ENCODE results near the gene KCNQ1. TPM values are rescaled to one million over a fixed set of nuclear protein-coding genes. Genes with fewer than 3 reads are reported as not detected.

Gene KCNQ1
- total RNA-seq, 4 donors from 2014 or later: 3.2 to 12.7 (median 5.5) TPM

- no peak for TF ChIP-seq CTCF (IDR thresholded peaks at IDR 0.05; ENCODE audit: low read depth)
Measured at GRCh38 chr11:2668876-2669275, 224.1 kb downstream of the KCNQ1 start.

- no peak for TF ChIP-seq CTCF (IDR thresholded peaks at IDR 0.05; ENCODE audit: low read depth)
Measured at GRCh38 chr11:2669634-2670469, 225.0 kb downstream of the KCNQ1 start.

GRCh38 chr11:2670541-2671100, 225.8 kb downstream of the KCNQ1 start:
- TF ChIP-seq CTCF (IDR thresholded peaks at IDR 0.05; ENCODE audit: low read depth): no peak

- no peak for TF ChIP-seq CTCF (IDR thresholded peaks at IDR 0.05; ENCODE audit: low read depth)
Measured at GRCh38 chr11:2671748-2672147, 226.9 kb downstream of the KCNQ1 start.

GRCh38 chr11:2672553-2673249, 227.9 kb downstream of the KCNQ1 start:
- no peak for TF ChIP-seq CTCF (IDR thresholded peaks at IDR 0.05; ENCODE audit: low read depth)

GRCh38 chr11:2673250-2673610, 228.4 kb downstream of the KCNQ1 start:
- no peak for TF ChIP-seq CTCF (IDR thresholded peaks at IDR 0.05; ENCODE audit: low read depth)

GRCh38 chr11:2673871-2674471, 229.2 kb downstream of the KCNQ1 start:
- TF ChIP-seq CTCF (IDR thresholded peaks at IDR 0.05; ENCODE audit: low read depth): no peak
